ENCODE measurements around the gene OSM. TPM values are rescaled to one million over a fixed set of nuclear protein-coding genes. Genes with fewer than 3 reads are reported as not detected.
"Not testable (repeated sequence)": the region's sequence is repeated elsewhere in the genome, so short reads cannot be mapped to it uniquely, and the experiment has no call there.

Gene OSM
- total RNA-seq, 1 experiment from 2014 or later, result not detected

- DNase-seq (ENCODE audit: low read depth), result no peak
Observed at GRCh38 chr22:30228509-30229359, 37.9 kb downstream of the OSM start.

GRCh38 chr22:30227438-30228228, 39.0 kb downstream of the OSM start:
- DNase-seq (ENCODE audit: low read depth), result no peak

DNA sequence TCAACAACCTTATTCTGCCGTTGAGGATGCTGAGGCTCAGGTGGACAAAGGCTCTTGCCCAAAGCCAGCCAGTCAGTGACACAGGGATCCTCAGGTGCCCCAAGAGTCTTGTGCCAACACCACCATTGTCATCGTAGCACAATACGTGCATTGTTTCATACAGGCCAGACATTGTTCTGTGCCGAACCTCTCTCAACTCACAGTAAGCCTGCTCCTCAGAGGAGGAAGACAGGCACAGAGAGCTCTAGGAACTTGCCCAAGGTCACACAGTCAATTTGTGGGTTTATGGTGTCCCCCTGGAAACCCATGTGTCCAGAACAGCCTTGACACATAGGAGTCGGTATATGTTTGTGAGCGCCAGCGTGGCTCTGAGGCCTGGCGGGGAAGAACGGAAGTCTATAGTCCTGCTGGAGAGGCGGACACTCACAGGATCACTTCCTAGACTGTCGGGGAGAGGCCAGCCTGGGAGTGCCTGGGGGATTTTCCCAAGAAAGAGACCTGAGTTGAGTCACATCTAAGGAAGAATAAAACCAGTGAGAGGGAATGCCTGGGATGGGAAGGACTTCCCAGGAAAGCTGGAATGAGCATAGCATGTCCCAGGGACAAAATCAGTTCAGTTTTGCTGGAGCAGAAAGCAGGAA, 40.3 kb downstream of the OSM start:
- peak; percentile 37 for DNase-seq (ENCODE audit: low read depth)

- peak; percentile 28 for DNase-seq (ENCODE audit: low read depth)
Observed at GRCh38 chr22:30225220-30225927, 41.3 kb downstream of the OSM start.

- DNase-seq (ENCODE audit: low read depth), result peak; percentile 57
Observed at GRCh38 chr22:30224161-30224857, 42.3 kb downstream of the OSM start.

GRCh38 chr22:30223303-30223702, 43.3 kb downstream of the OSM start:
- no peak for DNase-seq (ENCODE audit: low read depth)

- no peak for DNase-seq (ENCODE audit: low read depth)
Observed at GRCh38 chr22:30222321-30222720, 44.3 kb downstream of the OSM start.

DNA sequence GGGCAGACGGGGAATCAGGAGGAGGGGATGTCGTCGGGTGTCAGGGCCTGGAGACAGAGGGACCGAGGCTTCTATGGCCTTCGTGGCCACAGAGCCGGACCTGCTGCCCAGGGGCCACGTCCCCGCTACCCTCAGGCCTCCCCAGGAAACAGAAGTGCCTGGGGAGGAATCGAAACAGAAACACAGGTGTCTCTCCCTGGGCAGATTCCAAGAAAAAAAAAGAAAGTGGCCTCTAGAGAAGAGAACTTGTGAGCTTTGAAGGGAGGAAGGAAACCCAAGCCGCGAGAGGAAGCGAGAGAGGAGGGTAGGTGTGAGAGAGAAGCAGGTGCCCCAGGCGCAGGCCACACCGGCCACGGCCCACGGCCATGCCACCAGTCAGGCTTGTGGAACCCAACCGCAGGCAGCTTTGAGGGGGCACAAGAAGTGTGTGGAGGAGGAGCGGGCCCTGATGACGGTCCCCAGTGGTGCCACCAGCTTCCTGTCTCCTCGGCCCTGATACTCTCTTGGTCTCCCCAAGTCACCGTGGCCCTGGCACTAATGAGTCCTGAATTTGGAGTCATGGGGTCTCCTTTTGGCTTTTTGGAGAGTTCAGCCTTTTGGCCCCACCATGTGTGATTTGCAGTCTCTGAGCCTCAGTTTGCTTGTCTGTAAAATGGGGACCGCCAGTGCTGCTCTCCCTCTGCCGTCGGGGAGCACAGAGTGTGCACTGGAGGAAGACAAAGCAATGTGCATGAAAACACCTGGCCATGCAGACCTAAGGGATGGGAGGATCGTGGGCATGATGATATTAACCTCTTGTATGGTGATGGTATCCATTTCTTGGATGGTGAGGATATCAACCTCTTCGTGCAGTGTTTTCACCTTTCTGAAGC, 45.3 kb downstream of the OSM start:
- no peak for DNase-seq (ENCODE audit: low read depth)

GRCh38 chr22:30220338-30221012, 46.2 kb downstream of the OSM start:
- DNase-seq (ENCODE audit: low read depth), result no peak

DNA sequence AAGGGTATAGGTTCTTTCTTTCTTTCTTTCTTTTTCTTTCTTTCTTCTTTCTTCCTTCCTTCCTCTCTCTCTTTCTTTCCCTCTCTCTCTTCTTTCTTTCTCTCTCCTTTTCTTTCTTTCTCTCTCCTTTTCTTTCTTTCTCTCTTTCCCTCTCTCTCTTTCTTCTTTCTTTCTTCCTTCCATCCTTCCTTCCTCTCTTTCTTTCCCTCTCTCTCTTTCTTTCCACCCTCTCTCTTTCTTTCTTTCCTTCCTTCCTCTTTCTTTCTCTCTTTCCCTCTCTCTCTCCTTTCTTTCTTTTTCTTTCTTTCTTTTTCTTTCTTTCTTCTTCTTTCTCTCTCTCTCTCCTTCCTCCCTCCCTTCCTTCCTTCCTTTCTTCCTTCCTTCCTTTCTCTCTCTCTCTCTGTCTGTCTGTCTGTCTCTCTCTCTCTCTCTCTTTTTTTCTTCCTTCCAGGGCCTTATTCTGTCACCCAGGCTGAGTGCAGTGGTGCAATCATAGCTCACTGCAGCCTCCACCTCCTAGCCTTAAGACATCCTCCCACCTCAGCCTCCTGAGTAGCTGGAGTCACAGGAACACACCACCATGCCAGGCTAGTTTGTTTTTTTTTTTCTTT, 46.9 kb downstream of the OSM start:
- no peak for DNase-seq (ENCODE audit: low read depth)

- no peak for DNase-seq (ENCODE audit: low read depth)
Observed at GRCh38 chr22:30219049-30219654, 47.5 kb downstream of the OSM start.

GRCh38 chr22:30217698-30218560, 48.7 kb downstream of the OSM start:
- DNase-seq (ENCODE audit: low read depth), result no peak

DNA sequence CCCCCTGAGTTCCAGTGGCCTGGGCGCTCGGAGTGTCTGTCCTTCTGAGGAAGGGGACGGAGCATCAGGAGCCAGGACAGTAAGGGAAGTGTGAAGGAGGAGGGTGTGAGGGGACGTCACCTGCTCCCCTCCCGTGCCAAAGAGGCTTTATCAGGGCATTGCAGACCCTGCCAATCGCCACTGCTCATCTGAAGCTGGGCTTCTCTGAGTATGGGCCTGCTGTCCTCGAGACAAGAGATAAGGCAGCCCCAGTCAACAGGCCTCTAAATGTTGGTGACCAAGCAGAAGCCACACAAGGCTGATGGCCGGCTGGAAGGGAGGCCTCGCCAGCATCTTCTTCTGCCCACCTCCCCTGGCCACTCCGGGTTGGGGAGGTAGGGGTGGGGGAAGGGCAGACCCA, 49.9 kb downstream of the OSM start:
- DNase-seq (ENCODE audit: low read depth), result no peak

- not testable (repeated sequence) for DNase-seq (ENCODE audit: low read depth)
Observed at GRCh38 chr22:30216272-30216671, 50.4 kb downstream of the OSM start.

GRCh38 chr22:30214703-30215407, 51.8 kb downstream of the OSM start:
- no peak for DNase-seq (ENCODE audit: low read depth)

- DNase-seq (ENCODE audit: low read depth), result no peak
Observed at GRCh38 chr22:30212996-30213441, 53.6 kb downstream of the OSM start.
